Measurements from ENCODE around the gene FBXO42.
"Not testable (repeated sequence)": the region's sequence is repeated elsewhere in the genome, so short reads cannot be mapped to it uniquely, and the experiment has no call there.

GRCh38 chr1:16213544-16213943, 138.7 kb downstream of the FBXO42 start:
- TF ChIP-seq ATF3 (IDR thresholded peaks at IDR 0.05); CTCF (IDR thresholded peaks at IDR 0.05; ENCODE audit: low read depth, low read length, missing input control); ZBTB33 (IDR thresholded peaks at IDR 0.05); RAD21 (IDR thresholded peaks at IDR 0.05); GABPA (IDR thresholded peaks at IDR 0.05 in 1 of 2, conservative IDR thresholded peaks at IDR 0.05 in 1 of 2): not testable (repeated sequence)
